HUES48 (cell line): ENCODE results near the gene DNASE1L2.

ENCODE experiments used
- H3K27ac ChIP-seq: one replicate; pipeline ENCODE4 v1.7.0; 2013; ENCODE audit warnings: low read depth, low read length, inconsistent platforms
- H3K27me3 ChIP-seq: 2 replicates; pipeline ENCODE4 v1.6.1; 2013; ENCODE audit warnings: mild to moderate bottlenecking, low read length; ENCODE audit not compliant: control insufficient read depth, insufficient read depth
- H3K36me3 ChIP-seq: 2 replicates; pipeline ENCODE4 v1.6.1; 2013; ENCODE audit warnings: low read length; ENCODE audit not compliant: control insufficient read depth, insufficient read depth
- H3K4me1 ChIP-seq: 2 replicates; pipeline ENCODE4 v1.6.1; 2013; ENCODE audit warnings: mild to moderate bottlenecking, low read length; ENCODE audit not compliant: control insufficient read depth, insufficient read depth
- H3K4me3 ChIP-seq: 2 replicates; pipeline ENCODE4 v1.5.1; 2013; ENCODE audit warnings: mild to moderate bottlenecking, low read depth, low read length
- H3K9ac ChIP-seq: 2 replicates; pipeline ENCODE4 v1.6.1; 2013; ENCODE audit warnings: mild to moderate bottlenecking, low read depth, low read length, moderate library complexity
- H3K9me3 ChIP-seq: 2 replicates; pipeline ENCODE4 v1.6.1; 2013; ENCODE audit warnings: low read length; ENCODE audit not compliant: control insufficient read depth, insufficient read depth

DNASE1L2 gene

DNA sequence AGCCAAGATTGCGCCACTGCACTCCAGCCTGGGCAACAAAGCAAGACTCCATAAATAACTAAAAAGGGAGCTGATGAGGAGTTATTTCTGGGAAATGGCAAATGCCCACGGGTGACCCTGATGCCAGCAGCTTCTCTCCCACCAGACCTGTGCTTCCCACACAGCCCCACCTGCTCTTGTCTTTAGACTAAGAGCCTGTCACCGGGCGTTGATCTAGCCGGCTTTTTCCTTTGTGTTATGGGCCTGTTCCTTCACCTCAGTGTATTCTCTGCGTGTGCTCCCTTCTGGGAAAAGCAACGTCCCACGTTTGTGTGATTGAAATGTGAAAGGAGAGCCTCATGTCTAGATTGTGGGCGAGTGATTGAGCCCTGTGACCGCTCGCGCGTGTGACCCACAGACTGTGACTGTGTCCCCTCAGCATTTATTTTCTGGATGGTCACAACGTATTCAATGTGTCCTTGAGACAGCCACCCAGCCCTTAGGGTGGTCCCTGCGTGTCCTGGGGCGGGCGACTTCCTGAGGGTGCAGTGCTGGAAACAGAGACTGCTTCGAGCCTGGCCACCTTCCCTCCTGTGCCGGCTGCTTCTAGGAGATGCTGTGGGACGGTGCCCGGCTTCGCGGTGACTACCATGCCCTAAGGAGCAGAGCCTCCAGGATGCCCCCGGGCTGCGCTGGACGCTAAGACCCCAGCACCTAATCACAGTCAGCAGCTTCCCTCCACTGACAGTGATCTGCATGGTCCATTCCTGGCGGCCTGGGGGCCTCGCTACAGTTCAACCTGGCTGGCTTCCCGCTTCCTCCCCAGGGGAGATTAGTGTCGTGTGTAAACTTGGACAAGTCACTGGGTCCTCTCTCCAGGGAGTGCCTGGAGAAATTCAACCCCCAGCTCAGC, 39.5 kb downstream of the DNASE1L2 start:
- H3K9me3 ChIP-seq = no peaks in the 10 kb centered on the region
- no peaks in the 10 kb centered on the region for H3K27me3 ChIP-seq
- H3K9ac ChIP-seq = no peak overlapping the region
- no peaks in the 10 kb centered on the region for H3K36me3 ChIP-seq
- no peak overlapping the region for H3K27ac ChIP-seq
- no peaks in the 10 kb centered on the region for H3K4me1 ChIP-seq
- no peak overlapping the region for H3K4me3 ChIP-seq

- Histone ChIP-seq H3K27ac (no peak overlapping the region), H3K27me3 (no peaks in the 10 kb centered on the region), H3K9ac (no peak overlapping the region), H3K36me3 (no peaks in the 10 kb centered on the region), H3K9me3 (no peaks in the 10 kb centered on the region), H3K4me1 (no peaks in the 10 kb centered on the region), H3K4me3 (no peak overlapping the region)
These were observed 40.3 kb downstream of the DNASE1L2 start for GRCh38 chr16:2276368-2277195.

DNA sequence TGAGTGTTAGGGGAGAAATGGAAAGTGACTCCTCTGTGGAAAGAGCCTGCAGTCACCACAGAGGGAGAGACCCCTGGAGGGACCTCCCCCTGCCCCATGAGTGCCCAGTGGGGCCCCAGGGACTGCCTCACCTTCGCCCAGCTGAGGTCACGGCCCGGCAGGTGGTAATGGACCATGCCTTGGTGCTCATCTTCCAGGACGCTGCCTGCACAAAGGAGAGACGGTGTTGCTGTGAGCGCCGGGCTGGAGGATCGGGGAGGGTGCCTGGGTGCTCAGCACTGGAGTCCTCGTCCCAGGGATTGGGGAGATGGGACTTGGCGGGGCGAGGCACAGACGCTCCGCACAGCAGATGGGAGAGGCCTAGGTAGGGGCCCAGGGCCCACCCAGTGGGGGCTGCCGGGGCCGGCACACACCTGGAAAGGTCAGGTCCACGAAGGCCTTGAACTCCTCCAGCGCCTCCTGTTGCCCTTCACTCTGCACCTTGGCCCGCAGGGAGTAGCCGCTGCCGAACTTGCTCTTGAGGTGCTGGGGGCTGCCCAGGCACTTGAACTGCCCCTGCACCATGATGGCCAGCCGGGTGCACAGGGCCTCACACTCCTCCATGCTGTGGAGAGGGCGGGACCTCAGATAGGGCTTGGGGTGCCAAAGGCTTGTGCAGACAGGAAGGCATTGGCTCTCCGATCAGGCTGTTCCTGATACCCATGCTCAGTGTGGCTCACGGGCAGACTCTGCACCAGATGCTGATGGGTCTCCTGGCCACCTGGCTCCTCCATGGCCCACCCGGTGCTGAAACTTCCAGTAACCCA, 41.4 kb downstream of the DNASE1L2 start:
- no peaks in the 10 kb centered on the region for H3K9me3 ChIP-seq
- no peaks in the 10 kb centered on the region for H3K27me3 ChIP-seq
- H3K27ac ChIP-seq = no peak overlapping the region
- H3K4me1 ChIP-seq = no peaks in the 10 kb centered on the region
- no peak overlapping the region for H3K9ac ChIP-seq
- H3K36me3 ChIP-seq = no peaks in the 10 kb centered on the region
- no peak overlapping the region for H3K4me3 ChIP-seq

- Histone ChIP-seq H3K4me3 (no peak overlapping the region), H3K27me3 (no peaks in the 10 kb centered on the region), H3K36me3 (no peaks in the 10 kb centered on the region), H3K9me3 (no peaks in the 10 kb centered on the region), H3K27ac (no peak overlapping the region), H3K4me1 (no peaks in the 10 kb centered on the region), H3K9ac (no peak overlapping the region)
These were observed 42.0 kb downstream of the DNASE1L2 start for GRCh38 chr16:2278272-2278608.

GRCh38 chr16:2278956-2279800, 42.9 kb downstream of the DNASE1L2 start:
- Histone ChIP-seq H3K9me3 (no peaks in the 10 kb centered on the region), H3K4me3 (no peak overlapping the region), H3K9ac (no peak overlapping the region), H3K27ac (no peak overlapping the region), H3K4me1 (no peaks in the 10 kb centered on the region), H3K27me3 (no peaks in the 10 kb centered on the region), H3K36me3 (no peaks in the 10 kb centered on the region)

- no peak overlapping the region for H3K4me3 ChIP-seq
These were observed 44.2 kb downstream of the DNASE1L2 start for GRCh38 chr16:2280461-2280860.

GRCh38 chr16:2280981-2281542, 44.8 kb downstream of the DNASE1L2 start:
- Histone ChIP-seq H3K27ac (no peak overlapping the region), H3K4me3 (no peak overlapping the region), H3K4me1 (no peaks in the 10 kb centered on the region), H3K9me3 (no peaks in the 10 kb centered on the region), H3K9ac (no peak overlapping the region), H3K27me3 (no peaks in the 10 kb centered on the region), H3K36me3 (no peaks in the 10 kb centered on the region)

More at GRCh38 chr16:2280461-2280860, 44.2 kb downstream of the DNASE1L2 start:
- H3K36me3 ChIP-seq = no peaks in the 10 kb centered on the region
- no peaks in the 10 kb centered on the region for H3K27me3 ChIP-seq
- no peaks in the 10 kb centered on the region for H3K4me1 ChIP-seq
- H3K9ac ChIP-seq = no peak overlapping the region
- no peaks in the 10 kb centered on the region for H3K9me3 ChIP-seq
- H3K27ac ChIP-seq = no peak overlapping the region

DNA sequence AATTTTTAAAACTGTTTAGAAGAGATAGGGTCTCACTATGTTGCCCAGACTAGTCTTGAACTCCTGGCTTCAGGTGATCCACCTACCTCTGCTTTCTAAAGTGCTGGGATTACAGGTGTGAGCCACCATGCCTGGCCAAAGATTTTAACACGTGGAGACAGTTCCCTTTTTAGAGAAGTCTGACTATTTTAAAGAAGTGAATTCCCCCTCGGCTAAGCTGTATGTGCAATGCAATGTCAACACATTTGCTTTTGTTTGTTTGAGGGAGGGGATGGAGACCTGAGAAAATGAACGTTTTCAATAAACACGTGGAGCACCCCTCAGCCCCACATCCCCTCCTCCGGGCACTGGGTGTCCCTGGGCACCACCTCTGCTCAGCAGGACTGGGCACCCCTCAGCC, 46.0 kb downstream of the DNASE1L2 start:
- Histone ChIP-seq H3K9ac (no peak overlapping the region), H3K27ac (no peak overlapping the region), H3K27me3 (no peaks in the 10 kb centered on the region), H3K4me3 (no peak overlapping the region), H3K9me3 (no peaks in the 10 kb centered on the region), H3K36me3 (no peaks in the 10 kb centered on the region), H3K4me1 (no peaks in the 10 kb centered on the region)

DNA sequence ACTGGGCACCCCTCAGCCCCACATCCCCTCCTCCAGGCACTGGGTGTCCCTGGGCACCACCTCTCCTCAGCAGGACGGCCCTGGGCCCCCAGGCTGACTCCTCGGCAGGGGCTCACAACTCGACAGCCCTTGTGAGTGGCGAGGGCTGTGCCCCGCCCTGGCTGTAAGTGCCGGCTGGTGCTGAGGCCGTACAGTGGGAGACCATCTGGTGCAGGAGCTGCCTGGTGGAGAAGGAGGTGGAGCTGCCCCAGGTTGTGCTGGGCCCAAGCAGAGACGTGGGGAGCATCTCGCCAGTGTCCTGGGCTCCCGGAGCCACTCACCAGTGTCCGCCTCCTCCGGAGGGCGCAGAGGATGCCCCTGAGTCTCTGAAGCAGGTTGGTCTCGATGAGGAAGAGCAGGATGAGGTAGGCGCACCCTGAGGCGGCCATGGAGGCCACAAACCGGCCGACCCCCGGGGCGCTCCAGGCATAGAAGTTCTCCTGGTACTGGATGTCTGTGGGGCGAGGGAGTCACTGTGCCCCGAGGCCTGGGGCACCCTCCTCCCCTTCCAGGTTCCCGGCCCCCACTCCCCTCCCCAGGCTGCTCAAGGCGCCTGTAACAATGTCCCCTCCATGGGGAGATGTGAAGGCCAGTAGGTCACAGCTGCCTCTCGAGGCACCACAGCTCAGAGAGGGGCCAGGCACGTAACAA, 46.8 kb downstream of the DNASE1L2 start:
- no peaks in the 10 kb centered on the region for H3K9me3 ChIP-seq
- H3K27ac ChIP-seq = no peak overlapping the region
- no peaks in the 10 kb centered on the region for H3K36me3 ChIP-seq
- no peaks in the 10 kb centered on the region for H3K27me3 ChIP-seq
- H3K9ac ChIP-seq = no peak overlapping the region
- H3K4me1 ChIP-seq = no peaks in the 10 kb centered on the region
- no peak overlapping the region for H3K4me3 ChIP-seq
